Measurements from ENCODE around the gene FBXL7.

- TF ChIP-seq, protein P1, sequence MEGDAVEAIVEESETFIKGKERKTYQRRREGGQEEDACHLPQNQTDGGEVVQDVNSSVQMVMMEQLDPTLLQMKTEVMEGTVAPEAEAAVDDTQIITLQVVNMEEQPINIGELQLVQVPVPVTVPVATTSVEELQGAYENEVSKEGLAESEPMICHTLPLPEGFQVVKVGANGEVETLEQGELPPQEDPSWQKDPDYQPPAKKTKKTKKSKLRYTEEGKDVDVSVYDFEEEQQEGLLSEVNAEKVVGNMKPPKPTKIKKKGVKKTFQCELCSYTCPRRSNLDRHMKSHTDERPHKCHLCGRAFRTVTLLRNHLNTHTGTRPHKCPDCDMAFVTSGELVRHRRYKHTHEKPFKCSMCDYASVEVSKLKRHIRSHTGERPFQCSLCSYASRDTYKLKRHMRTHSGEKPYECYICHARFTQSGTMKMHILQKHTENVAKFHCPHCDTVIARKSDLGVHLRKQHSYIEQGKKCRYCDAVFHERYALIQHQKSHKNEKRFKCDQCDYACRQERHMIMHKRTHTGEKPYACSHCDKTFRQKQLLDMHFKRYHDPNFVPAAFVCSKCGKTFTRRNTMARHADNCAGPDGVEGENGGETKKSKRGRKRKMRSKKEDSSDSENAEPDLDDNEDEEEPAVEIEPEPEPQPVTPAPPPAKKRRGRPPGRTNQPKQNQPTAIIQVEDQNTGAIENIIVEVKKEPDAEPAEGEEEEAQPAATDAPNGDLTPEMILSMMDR (IDR thresholded peaks at IDR 0.05; ENCODE audit: low read length) = no peak
- no peak for TF ChIP-seq EZH2 (IDR thresholded peaks at IDR 0.05; ENCODE audit: borderline replicate concordance, low read length)
Measured at GRCh38 chr5:15728811-15729210, 228.8 kb downstream of the FBXL7 start.
